Measurements from ENCODE around the gene ANKRD13A. TPM values are rescaled to one million over a fixed set of nuclear protein-coding genes. Genes with fewer than 3 reads are reported as not detected.
"Not testable (repeated sequence)": the region's sequence is repeated elsewhere in the genome, so short reads cannot be mapped to it uniquely, and the experiment has no call there.

ANKRD13A gene
- total RNA-seq, 1 experiment from 2014 or later: 19.9 TPM

GRCh38 chr12:109983432-109984142, 15.6 kb upstream of the ANKRD13A start:
- no peak overlapping the region for H3K9ac ChIP-seq (ENCODE audit: low read length)
- intact Hi-C loops (cut with micrococcal nuclease): no loop called here
- H3K4me1 ChIP-seq (ENCODE audit: control insufficient read depth in 1 of 2, insufficient read depth in 2 of 2, low read length in 2 of 2): no peaks in the 10 kb centered on the region
- H3K79me2 ChIP-seq (ENCODE audit: insufficient read depth, low read length): no peaks in the 10 kb centered on the region
- no TSS peak for BruUV-seq (replicated peaks)
- CTCF ChIA-PET: no interaction called here
- no peaks in the 10 kb centered on the region for H4K20me1 ChIP-seq (ENCODE audit: insufficient read depth)
- ATAC-seq (no peak), DNase-seq (ENCODE audit: low read depth, low spot score) (no peak)
- TF ChIP-seq CEBPB (IDR thresholded peaks at IDR 0.05; ENCODE audit: low read depth): no peak
- no peak for TF ChIP-seq RAD21 (IDR thresholded peaks at IDR 0.05; ENCODE audit: low read depth)
- TF ChIP-seq YY1 (IDR thresholded peaks at IDR 0.05; ENCODE audit: extremely low read depth, insufficient replicate concordance, low read depth, low read length): no peak
- no peak for TF ChIP-seq FOSL1 (IDR thresholded peaks at IDR 0.05; ENCODE audit: low read depth)
- no peak for TF ChIP-seq CBX3 (IDR thresholded peaks at IDR 0.05; ENCODE audit: low read depth)
- TF ChIP-seq SIN3A (IDR thresholded peaks at IDR 0.05; ENCODE audit: low read depth): no peak
- TF ChIP-seq EGR1 (IDR thresholded peaks at IDR 0.05; ENCODE audit: low read depth): no peak
- no peak for TF ChIP-seq EZH2 (IDR thresholded peaks at IDR 0.05)
- no peak for TF ChIP-seq JUND (IDR thresholded peaks at IDR 0.05)
- no peak for TF ChIP-seq MAX (IDR thresholded peaks at IDR 0.05)
- TF ChIP-seq POLR2A (IDR thresholded peaks at IDR 0.05; ENCODE audit: borderline replicate concordance, extremely low read depth, insufficient read depth, insufficient read length): no peak
- no peak for TF ChIP-seq ELF1 (IDR thresholded peaks at IDR 0.05; ENCODE audit: borderline replicate concordance, low read depth)
- H3K36me3 ChIP-seq (ENCODE audit: control insufficient read depth in 1 of 2, insufficient read depth in 2 of 2, low read length in 2 of 2): peaks cover 34 to 35% of the 10 kb centered on the region in 2 experiments
- no peaks in the 10 kb centered on the region for H3K27me3 ChIP-seq (ENCODE audit: insufficient read depth, low read length)
- no peaks in the 10 kb centered on the region for H3K9me3 ChIP-seq (ENCODE audit: control insufficient read depth in 1 of 2, insufficient read depth in 1 of 2, low read depth in 1 of 2, low read length in 2 of 2)
- H3K4me3 ChIP-seq (replicated peaks in 1 of 2; ENCODE audit: low read depth in 1 of 2, low read length in 2 of 2): no peak overlapping the region
- POLR2A ChIA-PET: no interaction called here
- H3K4me2 ChIP-seq (ENCODE audit: low read length): no peak overlapping the region
- no peak overlapping the region for H2AFZ ChIP-seq (ENCODE audit: low read depth, low read length, poor library complexity, severe bottlenecking)
- no peak overlapping the region for H3K27ac ChIP-seq (ENCODE audit: low read depth, low read length)
- H3K9me2 ChIP-seq (ENCODE audit: insufficient read depth): no peaks in the 10 kb centered on the region
- RAD21 ChIA-PET (ENCODE audit: low non-redundant PET in 1 of 2, low total read pairs in 2 of 2, uncharacterized antibody in 2 of 2, unreplicated experiment in 2 of 2): no interaction called here

- H3K9me3 ChIP-seq (ENCODE audit: control insufficient read depth in 1 of 2, insufficient read depth in 1 of 2, low read depth in 1 of 2, low read length in 2 of 2); H3K4me3 ChIP-seq (replicated peaks in 1 of 2; ENCODE audit: low read depth in 1 of 2, low read length in 2 of 2); H3K27ac ChIP-seq (ENCODE audit: low read depth, low read length); intact Hi-C loops (cut with micrococcal nuclease); H3K4me1 ChIP-seq (ENCODE audit: control insufficient read depth in 1 of 2, insufficient read depth in 2 of 2, low read length in 2 of 2); POLR2A ChIA-PET; H2AFZ ChIP-seq (ENCODE audit: low read depth, low read length, poor library complexity, severe bottlenecking); CTCF ChIA-PET; H3K9ac ChIP-seq (ENCODE audit: low read length); H4K20me1 ChIP-seq (ENCODE audit: insufficient read depth); BruUV-seq (replicated peaks); H3K27me3 ChIP-seq (ENCODE audit: insufficient read depth, low read length); RAD21 ChIA-PET (ENCODE audit: low non-redundant PET in 1 of 2, low total read pairs in 2 of 2, uncharacterized antibody in 2 of 2, unreplicated experiment in 2 of 2); ATAC-seq; H3K9me2 ChIP-seq (ENCODE audit: insufficient read depth); H3K4me2 ChIP-seq (ENCODE audit: low read length); DNase-seq (ENCODE audit: low read depth, low spot score); H3K79me2 ChIP-seq (ENCODE audit: insufficient read depth, low read length): not testable (repeated sequence)
- peaks cover 20 to 25% of the 10 kb centered on the region in 2 experiments for H3K36me3 ChIP-seq (ENCODE audit: control insufficient read depth in 1 of 2, insufficient read depth in 2 of 2, low read length in 2 of 2)
Measured at GRCh38 chr12:109986236-109986635, 13.0 kb upstream of the ANKRD13A start.
